Activated CD8-positive, alpha-beta memory T cell treated with anti-CD3 and anti-CD28 coated beads for 1 hour (primary cell): ENCODE measurements around the gene PIP4K2A.
A peak's percentile ranks its signal among the peaks of the same experiment; 100 is the strongest.
"Not testable (repeated sequence)": the region's sequence is repeated elsewhere in the genome, so short reads cannot be mapped to it uniquely, and the experiment has no call there.

Source experiments
- DNase-seq, 2 donors: peaks; one replicate each; pipeline ENCODE4 v3.0.0-alpha.2; 2020; ENCODE audit warnings: low read depth in 1 of 2; ENCODE audit errors: extremely low read depth in 1 of 2

Gene PIP4K2A

DNA sequence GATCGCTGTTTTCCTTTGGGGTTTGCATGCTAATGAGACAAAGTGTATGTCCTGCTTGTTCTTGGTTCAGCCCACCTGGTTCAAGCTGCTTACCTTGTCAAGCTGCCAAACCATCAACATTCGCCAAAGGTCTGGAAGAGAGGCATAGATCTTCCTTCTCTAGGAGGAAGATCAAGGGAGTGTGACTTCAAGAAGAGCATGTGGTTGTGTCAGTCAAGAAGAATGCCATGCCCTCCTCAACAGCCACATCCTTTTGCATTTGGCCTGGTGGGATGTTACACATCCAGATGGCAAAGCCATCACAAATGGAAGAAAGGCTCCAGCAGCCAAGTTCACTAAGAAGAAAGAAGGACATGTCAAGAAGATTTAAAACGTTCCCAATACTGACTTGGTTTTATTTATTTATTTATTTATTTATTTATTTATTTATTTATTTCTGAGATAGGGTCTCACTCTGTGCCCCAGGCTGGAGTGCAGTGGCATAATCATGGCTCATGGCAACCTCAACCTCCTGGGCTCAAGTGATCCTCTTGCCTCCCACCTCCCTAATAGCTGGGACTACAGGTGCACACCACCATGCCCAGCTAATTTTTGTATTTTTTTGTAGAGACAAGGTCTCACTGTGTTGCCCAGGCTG, 5.1 kb upstream of the PIP4K2A start:
- DNase-seq, result no peak

DNA sequence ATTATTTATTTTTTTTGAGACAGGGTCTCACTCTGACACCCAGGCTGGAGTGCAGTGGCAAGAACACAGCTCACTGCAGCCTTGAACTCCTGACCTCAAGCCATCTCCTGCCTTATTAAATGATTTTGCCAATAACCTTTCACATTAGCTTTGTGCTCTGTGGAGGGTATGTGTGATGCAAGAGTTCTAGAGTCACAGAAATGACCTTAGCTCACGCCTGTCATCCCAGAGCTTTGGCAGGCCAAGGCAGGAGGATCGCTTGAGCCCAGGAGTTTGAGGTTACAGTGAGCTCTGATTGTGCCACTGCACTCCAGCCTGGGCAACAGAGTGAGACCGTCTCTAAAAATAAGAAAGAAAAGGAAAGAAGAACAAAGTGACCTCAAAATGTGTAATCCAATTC, 4.3 kb upstream of the PIP4K2A start:
- DNase-seq, result not testable (repeated sequence)

DNA sequence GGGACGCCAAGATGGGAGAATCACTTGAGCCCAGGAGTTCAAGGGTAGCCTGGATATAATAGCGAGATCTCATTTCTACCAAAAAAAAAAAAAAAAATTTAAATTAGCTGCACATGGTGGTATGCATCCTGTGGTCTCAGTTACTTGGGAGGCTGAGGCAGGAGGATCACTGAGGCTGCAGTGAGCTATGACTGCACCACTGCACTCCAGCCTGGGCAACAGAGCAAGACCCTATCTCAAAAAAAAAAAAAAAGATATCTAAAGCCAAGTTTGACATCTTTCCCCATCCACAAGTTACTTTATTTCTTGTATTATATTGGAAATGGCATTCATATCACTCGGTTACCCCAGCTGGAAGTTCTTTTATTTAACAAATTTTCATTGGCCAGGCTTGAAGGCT, 3.4 kb upstream of the PIP4K2A start:
- DNase-seq, result no peak

DNA sequence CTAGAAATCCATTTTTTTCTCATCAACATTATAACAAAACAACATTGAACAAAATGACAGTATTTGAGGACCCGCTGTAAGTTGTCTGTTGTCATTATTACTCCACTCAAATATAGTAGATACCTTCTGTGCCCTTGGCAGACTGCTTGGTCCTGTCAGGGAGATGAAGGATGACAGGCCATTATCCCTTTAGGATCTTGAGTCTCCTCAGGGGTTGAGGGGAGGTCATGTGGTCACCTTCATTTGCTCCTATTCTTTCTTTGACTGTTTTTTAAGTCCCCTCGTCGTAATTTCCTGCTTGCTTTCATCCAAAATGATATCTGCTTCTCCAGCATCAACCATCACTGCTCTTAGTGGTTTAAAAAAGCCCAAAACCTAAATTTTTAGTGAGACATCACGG, 2.6 kb upstream of the PIP4K2A start:
- no peak for DNase-seq

DNA sequence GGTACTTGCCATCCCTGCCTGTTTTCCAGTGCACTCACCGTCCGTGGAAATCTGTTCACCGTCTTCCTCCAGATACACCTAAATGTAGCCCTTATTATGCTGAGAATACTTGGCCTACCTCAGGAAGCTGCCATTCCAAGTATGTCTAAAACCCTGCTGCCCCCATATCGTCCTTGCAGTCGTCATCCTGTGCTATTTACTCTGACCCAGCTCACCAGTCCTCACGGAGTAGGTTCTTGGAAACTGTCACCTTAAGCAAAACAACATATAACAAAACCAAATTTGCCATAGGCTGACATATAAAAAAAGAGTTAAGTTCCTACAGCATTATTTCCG, 880 bp upstream of the PIP4K2A start:
- DNase-seq, result no peak

GRCh38 chr10:22713853-22714478, 412 bp downstream of the PIP4K2A start:
- DNase-seq, result peak in 1 of 2 donors; percentile 21

GRCh38 chr10:22712956-22713852, 1.2 kb downstream of the PIP4K2A start:
- peak in 1 of 2 donors; percentile 28 for DNase-seq

- no peak for DNase-seq
Observed at GRCh38 chr10:22712211-22712955, 2.0 kb downstream of the PIP4K2A start.

DNA sequence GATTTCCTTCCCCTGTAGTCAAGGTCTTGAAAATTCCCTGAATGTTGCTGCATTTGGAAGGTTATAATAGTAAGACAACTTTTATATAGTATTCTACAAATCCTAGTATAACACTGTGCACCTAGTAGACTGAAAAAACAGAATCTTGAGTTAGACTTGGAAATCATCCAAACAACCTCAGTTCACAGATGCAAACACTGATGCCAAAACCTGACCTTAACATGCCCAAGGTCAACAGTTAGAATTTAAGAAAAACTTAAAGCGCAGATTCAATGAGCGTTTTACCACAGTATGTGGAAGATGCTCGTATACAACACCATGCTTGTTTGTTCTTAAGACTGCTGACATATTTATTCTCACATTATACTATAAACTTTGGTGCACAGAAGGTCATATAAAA, 3.0 kb downstream of the PIP4K2A start:
- no peak for DNase-seq

GRCh38 chr10:22710139-22710745, 4.1 kb downstream of the PIP4K2A start:
- no peak for DNase-seq

- no peak for DNase-seq
Observed at GRCh38 chr10:22708772-22709171, 5.6 kb downstream of the PIP4K2A start.

DNA sequence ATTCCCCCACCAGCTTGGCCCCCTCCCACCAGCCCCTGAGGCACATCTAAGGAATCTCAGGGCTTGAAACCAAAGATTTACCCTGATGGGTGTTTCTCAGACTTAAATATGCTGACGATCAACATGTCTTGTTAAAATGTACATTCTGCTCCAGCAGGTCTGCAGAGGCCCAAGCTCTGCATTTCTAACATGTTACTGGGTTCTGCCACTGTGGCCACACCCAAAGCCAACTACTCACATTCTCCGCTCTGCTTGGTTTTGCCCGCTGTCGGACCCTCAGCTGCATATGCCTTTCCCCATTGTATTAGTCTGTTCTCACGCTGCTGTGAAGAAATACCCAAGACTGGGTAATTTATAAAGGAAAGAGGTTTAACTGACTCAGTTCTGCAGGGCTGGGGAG, 8.9 kb downstream of the PIP4K2A start:
- no peak for DNase-seq

- no peak for DNase-seq
Observed at GRCh38 chr10:22704942-22705341, 9.4 kb downstream of the PIP4K2A start.

GRCh38 chr10:22704471-22704911, 9.9 kb downstream of the PIP4K2A start:
- no peak for DNase-seq

- DNase-seq, result no peak
Observed at GRCh38 chr10:22702348-22702747, 12.0 kb downstream of the PIP4K2A start.

GRCh38 chr10:22701132-22701826, 13.1 kb downstream of the PIP4K2A start:
- DNase-seq, result no peak

DNA sequence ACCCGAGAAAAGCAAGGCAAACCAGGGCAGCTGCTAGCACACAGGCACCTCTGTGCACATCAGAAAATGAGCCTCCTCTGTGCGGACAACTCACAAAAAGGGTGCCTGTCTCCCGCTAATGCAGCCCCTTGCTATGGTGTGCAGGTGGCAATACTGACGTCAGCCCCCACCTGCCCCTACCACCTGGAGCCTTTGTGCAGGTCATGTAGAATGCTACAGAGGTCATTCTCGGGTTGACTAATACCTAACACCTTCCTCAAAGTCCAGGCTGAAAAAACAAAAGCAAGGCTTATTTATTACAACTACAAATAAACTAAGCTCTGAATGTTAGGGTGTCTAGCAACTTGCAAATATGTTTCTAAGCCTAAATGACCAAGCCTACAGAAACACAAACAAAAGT, 13.9 kb downstream of the PIP4K2A start:
- no peak for DNase-seq

DNA sequence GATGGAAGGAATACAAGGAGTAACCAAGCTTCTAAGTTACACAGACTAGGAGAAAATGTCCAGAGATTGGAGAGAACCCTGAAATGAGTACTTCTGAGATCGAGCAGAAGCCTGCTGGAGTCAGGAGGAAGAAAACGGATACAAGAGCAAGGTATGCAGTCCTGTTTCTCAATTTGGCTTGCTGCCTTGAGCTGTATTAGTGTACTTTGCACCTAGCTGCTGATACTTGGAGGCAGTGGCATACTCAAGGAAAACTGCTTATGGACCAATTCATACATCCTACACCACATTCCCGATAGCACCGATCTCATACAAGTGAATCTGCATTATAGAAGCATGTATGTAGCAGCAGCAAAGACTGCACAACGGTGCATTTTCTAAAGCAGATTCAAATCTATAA, 14.4 kb downstream of the PIP4K2A start:
- DNase-seq, result no peak

DNA sequence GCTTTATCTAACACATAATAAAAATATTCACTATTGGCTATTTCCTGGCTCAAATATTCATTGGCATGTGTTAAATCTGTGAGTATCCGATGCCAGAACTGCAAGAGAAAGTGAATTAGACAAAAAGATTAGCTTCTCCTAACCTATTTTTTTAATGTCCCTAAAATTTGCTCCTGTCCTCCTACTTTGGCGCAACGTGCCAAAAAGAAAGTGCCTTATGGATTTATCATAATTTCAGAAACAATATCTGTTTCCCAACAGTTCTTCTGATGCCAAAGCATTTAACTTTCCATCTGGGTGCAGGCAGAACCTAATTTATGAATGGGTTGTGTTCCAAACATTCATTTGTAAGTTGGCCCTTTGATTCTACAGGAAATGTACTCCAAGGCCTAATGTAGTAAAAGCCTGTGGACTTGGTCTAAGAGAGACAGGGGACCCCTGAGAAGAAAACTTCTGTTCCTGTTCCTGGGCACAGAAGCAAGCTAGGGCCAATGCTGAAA, 15.4 kb downstream of the PIP4K2A start:
- DNase-seq, result no peak

DNA sequence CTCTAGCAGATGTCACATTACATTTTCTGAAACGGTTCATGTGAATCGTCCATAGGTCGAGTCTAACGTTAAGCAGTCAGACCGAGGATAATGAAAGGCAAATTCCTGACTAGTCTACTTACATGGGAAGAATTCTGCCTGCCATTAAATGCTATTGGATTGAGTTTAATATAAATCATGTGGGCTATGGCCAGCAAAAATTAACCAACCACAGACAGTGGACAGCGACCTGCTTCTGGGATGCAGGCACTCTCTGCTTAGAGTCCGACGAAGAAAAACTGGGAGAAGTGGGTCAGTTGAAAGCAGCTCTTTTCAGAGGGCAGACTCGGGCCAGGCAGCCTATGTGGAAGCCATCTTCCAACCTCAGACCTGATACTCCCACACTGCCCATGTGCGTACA, 16.6 kb downstream of the PIP4K2A start:
- no peak for DNase-seq
